Measurements from ENCODE around the gene DMAP1. TPM values are rescaled to one million over a fixed set of nuclear protein-coding genes. Genes with fewer than 3 reads are reported as not detected.
A peak's percentile ranks its signal among the peaks of the same experiment; 100 is the strongest.

The DMAP1 gene
- total and polyA plus RNA-seq, 9 of the 15 experiments (the other 6 are each of a cell fraction or from before 2014, with no cell fraction given): 1.5 to 51.2 (median 30.3) TPM

GRCh38 chr1:44227211-44227610 is 13.9 kb downstream of the DMAP1 start (continued):
- TF ChIP-seq, protein P1, sequence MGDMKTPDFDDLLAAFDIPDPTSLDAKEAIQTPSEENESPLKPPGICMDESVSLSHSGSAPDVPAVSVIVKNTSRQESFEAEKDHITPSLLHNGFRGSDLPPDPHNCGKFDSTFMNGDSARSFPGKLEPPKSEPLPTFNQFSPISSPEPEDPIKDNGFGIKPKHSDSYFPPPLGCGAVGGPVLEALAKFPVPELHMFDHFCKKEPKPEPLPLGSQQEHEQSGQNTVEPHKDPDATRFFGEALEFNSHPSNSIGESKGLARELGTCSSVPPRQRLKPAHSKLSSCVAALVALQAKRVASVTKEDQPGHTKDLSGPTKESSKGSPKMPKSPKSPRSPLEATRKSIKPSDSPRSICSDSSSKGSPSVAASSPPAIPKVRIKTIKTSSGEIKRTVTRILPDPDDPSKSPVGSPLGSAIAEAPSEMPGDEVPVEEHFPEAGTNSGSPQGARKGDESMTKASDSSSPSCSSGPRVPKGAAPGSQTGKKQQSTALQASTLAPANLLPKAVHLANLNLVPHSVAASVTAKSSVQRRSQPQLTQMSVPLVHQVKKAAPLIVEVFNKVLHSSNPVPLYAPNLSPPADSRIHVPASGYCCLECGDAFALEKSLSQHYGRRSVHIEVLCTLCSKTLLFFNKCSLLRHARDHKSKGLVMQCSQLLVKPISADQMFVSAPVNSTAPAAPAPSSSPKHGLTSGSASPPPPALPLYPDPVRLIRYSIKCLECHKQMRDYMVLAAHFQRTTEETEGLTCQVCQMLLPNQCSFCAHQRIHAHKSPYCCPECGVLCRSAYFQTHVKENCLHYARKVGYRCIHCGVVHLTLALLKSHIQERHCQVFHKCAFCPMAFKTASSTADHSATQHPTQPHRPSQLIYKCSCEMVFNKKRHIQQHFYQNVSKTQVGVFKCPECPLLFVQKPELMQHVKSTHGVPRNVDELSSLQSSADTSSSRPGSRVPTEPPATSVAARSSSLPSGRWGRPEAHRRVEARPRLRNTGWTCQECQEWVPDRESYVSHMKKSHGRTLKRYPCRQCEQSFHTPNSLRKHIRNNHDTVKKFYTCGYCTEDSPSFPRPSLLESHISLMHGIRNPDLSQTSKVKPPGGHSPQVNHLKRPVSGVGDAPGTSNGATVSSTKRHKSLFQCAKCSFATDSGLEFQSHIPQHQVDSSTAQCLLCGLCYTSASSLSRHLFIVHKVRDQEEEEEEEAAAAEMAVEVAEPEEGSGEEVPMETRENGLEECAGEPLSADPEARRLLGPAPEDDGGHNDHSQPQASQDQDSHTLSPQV (IDR thresholded peaks at IDR 0.05): peak; percentile 90
- peak in 1 of 2 experiments; percentile 27; a peak in 1 of 4 replicates for TF ChIP-seq TEAD1 (CRISPR knock-in tag; IDR thresholded peaks at IDR 0.05)
- TF ChIP-seq SMARCA4 (IDR thresholded peaks at IDR 0.05): no peak
- TF ChIP-seq GATAD2B (IDR thresholded peaks at IDR 0.05; ENCODE audit: borderline replicate concordance): no peak
- TF ChIP-seq, protein P2, sequence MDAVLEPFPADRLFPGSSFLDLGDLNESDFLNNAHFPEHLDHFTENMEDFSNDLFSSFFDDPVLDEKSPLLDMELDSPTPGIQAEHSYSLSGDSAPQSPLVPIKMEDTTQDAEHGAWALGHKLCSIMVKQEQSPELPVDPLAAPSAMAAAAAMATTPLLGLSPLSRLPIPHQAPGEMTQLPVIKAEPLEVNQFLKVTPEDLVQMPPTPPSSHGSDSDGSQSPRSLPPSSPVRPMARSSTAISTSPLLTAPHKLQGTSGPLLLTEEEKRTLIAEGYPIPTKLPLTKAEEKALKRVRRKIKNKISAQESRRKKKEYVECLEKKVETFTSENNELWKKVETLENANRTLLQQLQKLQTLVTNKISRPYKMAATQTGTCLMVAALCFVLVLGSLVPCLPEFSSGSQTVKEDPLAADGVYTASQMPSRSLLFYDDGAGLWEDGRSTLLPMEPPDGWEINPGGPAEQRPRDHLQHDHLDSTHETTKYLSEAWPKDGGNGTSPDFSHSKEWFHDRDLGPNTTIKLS (IDR thresholded peaks at IDR 0.05; ENCODE audit: borderline replicate concordance, low read depth): peak; percentile 79; the same call in 1 of the 2 replicates
- TF ChIP-seq FIP1L1 (IDR thresholded peaks at IDR 0.05; ENCODE audit: low read depth, low read length, poor library complexity, severe bottlenecking): no peak
- no peak for TF ChIP-seq SP2 (IDR thresholded peaks at IDR 0.05; ENCODE audit: extremely low read depth, low read depth, low read length, poor library complexity, severe bottlenecking)

Measured in K562 (cell line).